ENCODE measurements around the gene KRT27. TPM values are rescaled to one million over a fixed set of nuclear protein-coding genes. Genes with fewer than 3 reads are reported as not detected.
"Not testable (repeated sequence)": the region's sequence is repeated elsewhere in the genome, so short reads cannot be mapped to it uniquely, and the experiment has no call there.

The KRT27 gene
- total and polyA plus RNA-seq, 7 donors, result 0.01 TPM; not detected in 6

GRCh38 chr17:40817103-40817682 lies 34.8 kb upstream of the KRT27 start:
- WGBS, 3 donors, result 94 to 96% (median 95%) methylated on average over 4 of the region's 4 CpGs
- Histone ChIP-seq H3K27me3 (ENCODE audit: insufficient read depth in 3 of 3, low read length in 2 of 3) (peaks cover 0 to 8% (median 0%) of the 10 kb centered on the region in 3 donors), H3K27ac (no peak overlapping the region), H3K4me1 (peaks cover 17% of the 10 kb centered on the region), H3K36me3 (ENCODE audit: insufficient read depth in 1 of 2, low read depth in 1 of 2) (peaks cover 4 to 14% of the 10 kb centered on the region in 2 donors), H3K4me3 (peak overlapping the region; percentile 89), H3K9me3 (no peaks in the 10 kb centered on the region)
- ATAC-seq, result no peak
- intact Hi-C loops (cut with DNase I), result no loop called here
- no peak for TF ChIP-seq CTCF (IDR thresholded peaks at IDR 0.05)
- DNase-seq, result no peak

DNA sequence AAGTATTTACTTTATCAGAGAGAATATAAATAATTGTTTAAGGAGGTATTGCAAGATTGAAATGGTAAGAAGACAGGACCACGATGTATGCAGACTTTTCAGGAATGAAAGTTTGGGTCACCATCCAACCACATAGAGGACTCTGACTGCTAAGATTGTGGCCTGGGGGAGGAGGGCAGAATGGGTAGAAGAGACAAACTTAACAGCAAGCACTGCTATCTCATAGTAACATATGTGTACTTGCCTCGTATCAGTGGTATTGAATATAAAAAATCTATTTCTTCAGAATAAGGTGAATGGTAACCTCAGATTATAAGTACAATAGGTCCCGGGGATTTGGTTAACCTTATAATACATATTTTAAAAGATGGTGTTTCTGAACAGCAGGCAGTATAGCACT lies 34.2 kb upstream of the KRT27 start:
- intact Hi-C loops (cut with DNase I), result no loop called here
- Histone ChIP-seq H3K27me3 (ENCODE audit: insufficient read depth in 3 of 3, low read length in 2 of 3) (peaks cover 0 to 11% (median 0%) of the 10 kb centered on the region in 3 donors), H3K27ac (no peak overlapping the region), H3K36me3 (ENCODE audit: insufficient read depth in 1 of 2, low read depth in 1 of 2) (peaks cover 4 to 14% of the 10 kb centered on the region in 2 donors), H3K4me3 (no peak overlapping the region), H3K9me3 (no peaks in the 10 kb centered on the region), H3K4me1 (peaks cover 17% of the 10 kb centered on the region)
- DNase-seq (no peak), ATAC-seq (no peak)
- no peak for TF ChIP-seq CTCF (IDR thresholded peaks at IDR 0.05)
- 85 to 93% (median 89%) methylated on average over 3 of the region's 3 CpGs for WGBS, 3 donors

GRCh38 chr17:40815381-40815780 lies 33.0 kb upstream of the KRT27 start:
- peaks cover 4 to 14% of the 10 kb centered on the region in 2 donors for H3K36me3 ChIP-seq (ENCODE audit: insufficient read depth in 1 of 2, low read depth in 1 of 2)
- TF ChIP-seq CTCF (IDR thresholded peaks at IDR 0.05), result no peak
- H3K4me1 ChIP-seq, result peaks cover 17% of the 10 kb centered on the region
- no peak for DNase-seq
- H3K27ac ChIP-seq, result no peak overlapping the region
- peaks cover 0 to 20% (median 0%) of the 10 kb centered on the region in 3 donors for H3K27me3 ChIP-seq (ENCODE audit: insufficient read depth in 3 of 3, low read length in 2 of 3)
- WGBS, 3 donors, result 89 to 95% (median 94%) methylated on average over 1 of the region's 1 CpG
- H3K9me3 ChIP-seq, result no peaks in the 10 kb centered on the region
- no peak overlapping the region for H3K4me3 ChIP-seq
- intact Hi-C loops (cut with DNase I), result no loop called here
- no peak for ATAC-seq

- WGBS, 3 donors, result 82 to 88% (median 83%) methylated on average over 3 of the region's 3 CpGs
- H3K9me3 ChIP-seq; intact Hi-C loops (cut with DNase I); H3K4me3 ChIP-seq; DNase-seq; H3K4me1 ChIP-seq; ATAC-seq; H3K27ac ChIP-seq: not testable (repeated sequence)
- Histone ChIP-seq H3K36me3 (ENCODE audit: insufficient read depth in 1 of 2, low read depth in 1 of 2) (peaks cover 4 to 14% of the 10 kb centered on the region in 2 donors), H3K27me3 (ENCODE audit: insufficient read depth in 3 of 3, low read length in 2 of 3) (peaks cover 0 to 28% (median 0%) of the 10 kb centered on the region in 3 donors)
Observed at GRCh38 chr17:40814657-40815056, 32.3 kb upstream of the KRT27 start.

- TF ChIP-seq CTCF (IDR thresholded peaks at IDR 0.05), result no peak
- intact Hi-C loops (cut with DNase I), result no loop called here
- DNase-seq (no peak), ATAC-seq (no peak)
- no peak overlapping the region for H3K27ac ChIP-seq
- peaks cover 0 to 36% (median 0%) of the 10 kb centered on the region in 3 donors for H3K27me3 ChIP-seq (ENCODE audit: insufficient read depth in 3 of 3, low read length in 2 of 3)
- H3K4me3 ChIP-seq, result no peak overlapping the region
- 66 to 73% (median 67%) methylated on average over 4 of the region's 4 CpGs for WGBS, 3 donors
- H3K9me3 ChIP-seq, result no peaks in the 10 kb centered on the region
- peaks cover 7% of the 10 kb centered on the region for H3K4me1 ChIP-seq
- H3K36me3 ChIP-seq (ENCODE audit: insufficient read depth in 1 of 2, low read depth in 1 of 2), result peaks cover 4 to 14% of the 10 kb centered on the region in 2 donors
Observed at GRCh38 chr17:40813804-40814203, 31.5 kb upstream of the KRT27 start.
